HG03159 (cell line): Measurements from ENCODE around the gene TMEM223.
"Not testable (repeated sequence)": the region's sequence is repeated elsewhere in the genome, so short reads cannot be mapped to it uniquely, and the experiment has no call there.

ENCODE experiments used
- ATAC-seq: cut with Tn5 transposase; IDR thresholded peaks from one replicate; pipeline ENCODE4 v1.9.1; 2021; ENCODE audit warnings: mild to moderate bottlenecking, moderate library complexity; ENCODE audit not compliant: unreplicated experiment

The TMEM223 gene

GRCh38 chr11:62801071-62801470, 9.3 kb upstream of the TMEM223 start:
- ATAC-seq: no peak

DNA sequence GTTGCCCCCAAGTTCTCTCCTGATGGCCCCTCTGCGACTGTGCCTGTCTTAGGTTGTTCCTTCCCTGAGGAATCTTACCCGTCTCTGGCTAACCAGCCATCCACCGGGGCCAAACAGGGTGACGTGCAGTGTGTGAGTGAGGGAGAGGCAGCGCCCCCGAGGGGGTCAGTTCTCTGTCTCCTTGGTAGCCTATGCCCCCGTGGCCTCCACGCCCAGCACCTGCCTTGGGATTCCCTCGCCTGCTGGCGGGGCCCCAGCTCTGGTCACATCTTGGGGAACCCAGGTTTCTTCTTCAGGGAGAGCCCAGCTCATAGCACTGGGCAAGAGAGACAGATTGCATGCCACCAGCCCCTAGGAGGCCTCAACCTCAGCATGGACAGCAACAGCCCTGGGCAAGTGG, 7.7 kb upstream of the TMEM223 start:
- ATAC-seq: no peak

GRCh38 chr11:62796281-62796680, 4.5 kb upstream of the TMEM223 start:
- no peak for ATAC-seq

DNA sequence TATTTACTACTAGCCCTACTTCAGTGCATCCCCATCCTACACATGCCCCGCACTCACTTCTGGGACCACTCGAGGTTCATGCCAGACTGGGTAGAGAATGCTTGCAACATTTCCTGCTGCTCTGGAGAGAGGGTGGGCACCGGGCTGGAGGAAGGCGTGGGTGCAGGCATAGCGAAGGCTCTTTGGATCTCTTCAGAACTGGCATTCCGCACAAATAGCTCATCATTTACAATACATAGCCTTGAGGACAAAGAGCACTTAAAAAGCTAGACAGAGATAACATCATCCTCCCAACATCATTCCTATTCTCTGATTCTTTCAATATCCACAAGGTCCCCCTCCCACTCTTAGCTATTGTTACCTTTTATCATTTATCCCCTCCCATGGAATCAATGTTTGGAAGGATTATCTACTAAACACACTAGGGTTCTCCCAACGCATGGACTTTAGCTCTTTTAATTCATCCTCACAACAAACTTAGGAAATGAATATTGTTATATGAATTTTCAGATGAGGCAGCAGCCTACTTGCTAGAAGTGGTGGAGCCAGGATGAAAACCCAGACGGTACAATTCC, 2.5 kb upstream of the TMEM223 start:
- ATAC-seq: no peak

DNA sequence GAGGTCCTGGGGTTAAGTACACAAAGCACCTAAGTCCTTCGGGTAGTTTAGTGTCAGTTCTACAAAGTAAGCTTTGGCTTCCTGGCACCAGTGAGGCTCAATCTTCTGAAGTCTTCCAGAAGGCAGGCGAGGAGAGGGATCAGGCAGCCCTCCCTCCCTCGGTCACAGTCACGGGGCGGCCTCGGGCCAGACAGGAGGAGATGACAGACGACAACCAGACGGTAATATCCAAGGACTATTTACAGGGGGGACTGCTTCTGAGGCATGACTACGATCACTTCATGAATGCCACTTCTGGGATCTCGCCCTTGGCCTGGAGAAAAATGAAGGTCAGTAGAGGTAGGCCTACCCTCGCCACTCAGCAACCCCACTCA, 383 bp upstream of the TMEM223 start:
- no peak for ATAC-seq

- no peak for ATAC-seq
Measured at GRCh38 chr11:62789576-62789975, 2.2 kb downstream of the TMEM223 start.

DNA sequence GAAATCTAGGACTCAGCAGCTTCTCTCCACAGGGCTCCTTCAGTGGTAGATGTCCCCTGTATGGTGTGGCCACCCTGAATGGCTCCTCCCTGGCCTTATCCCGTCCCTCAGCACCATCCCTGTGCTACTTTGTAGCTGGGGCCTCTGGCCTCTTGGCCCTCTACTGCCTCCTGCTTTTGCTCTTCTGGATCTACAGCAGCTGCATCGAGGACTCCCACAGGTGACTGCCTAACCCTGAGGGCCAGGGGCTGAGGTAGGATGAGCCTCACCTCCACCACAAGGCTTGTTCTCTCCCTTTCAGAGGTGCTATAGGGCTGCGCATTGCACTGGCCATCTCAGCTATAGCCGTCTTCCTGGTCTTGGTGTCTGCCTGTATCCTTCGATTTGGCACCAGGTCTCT, 2.8 kb downstream of the TMEM223 start:
- no peak for ATAC-seq

GRCh38 chr11:62787005-62787759, 4.6 kb downstream of the TMEM223 start, which contains the start of gene TMEM179B:
TMEM179B (plus strand) TSS chr11:62787402; CDS start chr11:62787432, 30 bp downstream.
- ATAC-seq: peak; percentile 71

DNA sequence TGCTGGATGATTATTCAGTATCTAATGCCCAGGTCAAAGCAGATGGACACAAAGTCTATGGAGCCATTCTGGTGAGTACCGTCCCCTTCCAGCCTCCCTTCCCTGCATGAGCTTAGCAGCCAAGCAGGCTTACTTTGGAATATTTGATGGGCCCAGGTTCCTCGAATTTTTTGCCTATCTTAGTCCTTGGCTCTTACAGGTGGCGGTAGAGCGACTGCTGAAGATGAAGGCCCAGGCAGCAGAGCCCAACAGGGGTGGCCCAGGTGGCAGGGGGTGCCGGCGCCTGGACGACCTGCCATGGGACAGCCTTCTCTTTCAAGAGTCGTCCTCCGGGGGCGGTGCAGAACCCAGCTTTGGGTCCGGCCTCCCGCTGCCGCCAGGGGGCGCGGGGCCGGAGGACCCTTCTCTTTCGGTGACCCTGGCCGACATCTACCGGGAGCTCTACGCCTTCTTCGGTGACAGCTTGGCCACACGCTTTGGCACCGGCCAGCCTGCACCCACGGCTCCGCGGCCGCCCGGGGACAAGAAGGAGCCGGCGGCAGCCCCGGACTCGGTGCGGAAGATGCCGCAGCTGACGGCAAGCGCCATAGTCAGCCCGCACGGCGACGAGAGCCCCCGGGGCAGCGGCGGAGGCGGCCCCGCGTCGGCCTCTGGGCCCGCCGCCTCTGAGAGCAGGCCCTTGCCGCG, 5.3 kb downstream of the TMEM223 start:
- peak; percentile 50 for ATAC-seq

DNA sequence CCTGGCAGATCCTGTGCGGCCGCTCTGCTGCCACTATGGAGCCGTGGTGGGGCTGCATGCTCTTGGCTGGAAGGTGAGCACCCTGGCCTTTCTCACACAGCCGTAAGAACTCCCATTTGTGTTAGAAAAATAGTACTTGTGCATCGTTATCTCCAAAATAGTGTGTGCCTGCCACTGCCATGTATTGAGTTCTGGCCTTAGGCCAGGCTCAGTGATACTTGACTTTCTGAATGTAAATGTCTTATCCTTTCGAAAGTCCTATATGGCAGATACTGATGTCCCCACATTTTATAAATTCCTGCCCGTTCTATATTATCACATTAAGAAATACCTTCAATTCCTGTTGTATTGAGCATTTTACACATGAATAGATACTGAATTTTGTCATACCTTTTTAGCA, 9.1 kb downstream of the TMEM223 start:
- ATAC-seq: no peak

DNA sequence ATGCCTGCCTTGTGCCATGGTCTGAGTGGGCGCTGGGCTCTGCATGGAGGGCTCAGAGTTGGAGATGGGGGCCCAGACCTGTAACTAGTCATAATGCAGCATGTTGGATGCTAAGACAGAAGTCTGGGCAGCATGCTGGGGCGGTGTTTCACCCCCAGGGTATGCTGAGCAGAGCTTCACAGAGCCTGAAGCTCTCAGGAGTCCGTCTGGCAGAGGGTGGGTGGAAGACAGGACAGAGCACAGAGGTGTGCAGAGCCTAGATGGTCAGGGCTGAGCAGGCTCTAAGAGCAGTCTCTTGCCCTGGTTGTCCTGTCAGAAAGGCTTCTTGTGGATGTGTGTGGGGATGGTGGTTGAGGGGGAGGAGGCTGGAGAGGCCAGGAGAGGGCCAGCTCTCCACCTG, 13.4 kb downstream of the TMEM223 start:
- ATAC-seq: no peak

- ATAC-seq: no peak
Measured at GRCh38 chr11:62777389-62777788, 14.4 kb downstream of the TMEM223 start.

DNA sequence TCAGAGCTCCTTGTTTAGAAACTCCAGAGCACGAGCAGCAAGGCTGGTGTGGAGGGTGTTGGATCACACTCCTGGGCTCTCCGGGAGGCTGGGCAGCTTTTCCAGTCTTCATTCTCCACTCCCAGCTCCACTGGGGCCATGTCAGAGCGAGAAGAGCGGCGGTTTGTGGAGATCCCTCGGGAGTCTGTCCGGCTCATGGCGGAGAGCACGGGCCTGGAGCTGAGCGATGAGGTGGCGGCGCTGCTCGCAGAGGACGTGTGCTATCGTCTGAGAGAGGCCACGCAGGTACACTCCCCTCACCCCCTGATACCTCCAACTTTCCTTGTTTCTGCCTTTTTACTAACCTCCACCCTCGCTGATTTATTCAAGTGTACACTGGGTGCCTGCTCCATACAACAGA, 16.2 kb downstream of the TMEM223 start:
- no peak for ATAC-seq

- no peak for ATAC-seq
Measured at GRCh38 chr11:62774407-62774806, 17.4 kb downstream of the TMEM223 start.

- ATAC-seq: peak; percentile 78
Measured at GRCh38 chr11:62771144-62772021, 20.4 kb downstream of the TMEM223 start, which contains the start of gene TAF6L. TAF6L (plus strand) TSS chr11:62771396; CDS start chr11:62775784, 4,388 bp downstream.

GRCh38 chr11:62770778-62771143, 21.0 kb downstream of the TMEM223 start:
- no peak for ATAC-seq

GRCh38 chr11:62760867-62761227, 31.0 kb downstream of the TMEM223 start:
- ATAC-seq: not testable (repeated sequence)

GRCh38 chr11:62757846-62758788, 33.7 kb downstream of the TMEM223 start:
- ATAC-seq: no peak

DNA sequence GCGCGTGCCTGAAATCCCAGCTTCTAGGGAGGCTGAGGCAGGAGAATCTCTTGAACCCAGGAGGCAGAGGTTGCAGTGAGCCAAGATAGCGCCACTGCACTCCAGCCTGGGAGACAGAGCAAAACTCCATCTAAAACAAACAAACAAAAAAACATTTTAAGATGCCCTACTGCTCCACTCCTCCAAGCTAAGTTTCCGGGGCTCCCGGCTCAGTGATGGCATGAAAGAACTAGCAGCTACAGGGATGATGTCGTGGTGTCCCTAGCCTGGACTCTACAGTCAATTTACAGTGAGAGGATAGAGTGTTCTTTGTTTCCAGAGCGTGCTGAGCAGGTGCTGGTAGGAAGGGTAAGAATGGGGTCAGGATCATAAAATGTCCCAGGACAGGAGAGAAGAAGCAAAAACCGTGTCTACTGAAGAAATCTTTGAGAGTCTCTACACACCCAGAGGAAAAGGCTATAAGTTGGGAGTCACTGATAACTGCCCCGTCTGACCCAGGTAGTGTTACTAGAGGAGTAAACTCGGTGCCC, 36.7 kb downstream of the TMEM223 start:
- ATAC-seq: no peak
